Measurements from ENCODE around the gene ING4.
"Not testable (repeated sequence)": the region's sequence is repeated elsewhere in the genome, so short reads cannot be mapped to it uniquely, and the experiment has no call there.

Gene ING4

DNA sequence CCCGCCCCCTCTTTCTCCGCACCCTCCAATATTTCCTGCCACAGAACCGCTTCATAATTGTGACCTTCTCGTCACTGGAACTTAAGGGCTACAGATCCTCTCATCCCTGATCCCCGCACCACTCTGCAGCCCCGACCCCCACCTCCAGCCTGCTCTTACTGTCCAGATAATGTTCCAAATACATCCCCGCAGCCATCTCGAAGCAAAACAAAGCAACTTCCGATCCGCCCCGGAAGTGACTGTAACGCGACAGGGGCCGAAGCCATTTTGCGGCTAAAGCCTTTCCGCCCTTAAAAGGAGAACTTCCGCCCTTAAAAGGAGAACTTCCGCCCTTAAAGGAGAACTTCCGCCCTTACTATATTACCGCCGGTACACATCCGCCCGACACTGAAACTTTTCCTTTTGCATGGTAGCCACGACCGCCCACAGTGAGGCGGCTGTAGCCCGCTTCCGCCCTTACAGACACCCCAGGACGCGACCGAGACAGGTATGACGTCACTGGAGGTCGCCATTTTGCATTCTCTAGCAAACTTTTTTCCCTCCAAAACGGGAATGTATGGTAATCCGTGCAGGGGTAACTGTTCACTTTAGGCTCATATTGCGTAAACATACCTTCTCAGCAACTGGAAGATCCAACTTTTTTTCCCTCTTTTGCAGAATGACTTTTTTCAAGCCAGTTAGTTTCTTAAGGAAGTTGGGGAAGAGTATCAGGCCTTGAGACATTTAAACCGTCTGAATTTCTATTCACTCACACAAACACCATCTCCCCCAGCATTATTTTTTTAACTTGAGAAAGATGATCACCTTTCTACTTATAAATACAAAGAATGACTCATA is at the start of gene ING4:
ING4 (minus strand) TSS at position 214 of the 837 bp plus-strand sequence; CDS start at position 196, 18 bp downstream.
- CTCF ChIA-PET, result interaction anchor here (0.6 to 1.5 kb wide), 3 partner anchors 26 to 163 kb away, joined by 3 to 4 read pairs (median 3); partner anchors contain the start of gene ZNF384
- TF ChIP-seq, protein P1, sequence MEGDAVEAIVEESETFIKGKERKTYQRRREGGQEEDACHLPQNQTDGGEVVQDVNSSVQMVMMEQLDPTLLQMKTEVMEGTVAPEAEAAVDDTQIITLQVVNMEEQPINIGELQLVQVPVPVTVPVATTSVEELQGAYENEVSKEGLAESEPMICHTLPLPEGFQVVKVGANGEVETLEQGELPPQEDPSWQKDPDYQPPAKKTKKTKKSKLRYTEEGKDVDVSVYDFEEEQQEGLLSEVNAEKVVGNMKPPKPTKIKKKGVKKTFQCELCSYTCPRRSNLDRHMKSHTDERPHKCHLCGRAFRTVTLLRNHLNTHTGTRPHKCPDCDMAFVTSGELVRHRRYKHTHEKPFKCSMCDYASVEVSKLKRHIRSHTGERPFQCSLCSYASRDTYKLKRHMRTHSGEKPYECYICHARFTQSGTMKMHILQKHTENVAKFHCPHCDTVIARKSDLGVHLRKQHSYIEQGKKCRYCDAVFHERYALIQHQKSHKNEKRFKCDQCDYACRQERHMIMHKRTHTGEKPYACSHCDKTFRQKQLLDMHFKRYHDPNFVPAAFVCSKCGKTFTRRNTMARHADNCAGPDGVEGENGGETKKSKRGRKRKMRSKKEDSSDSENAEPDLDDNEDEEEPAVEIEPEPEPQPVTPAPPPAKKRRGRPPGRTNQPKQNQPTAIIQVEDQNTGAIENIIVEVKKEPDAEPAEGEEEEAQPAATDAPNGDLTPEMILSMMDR (IDR thresholded peaks at IDR 0.05; ENCODE audit: control extremely low read depth, extremely low read depth, low read depth, missing control alignments), result no peak
- POLR2A ChIA-PET, result interaction anchor here (0.6 kb wide), 1 partner anchor 242 kb away, joined by 3 read pairs; no protein-coding TSS in a partner anchor
- peak; percentile 97 for DNase-seq (ENCODE audit: extremely low spot score)

DNA sequence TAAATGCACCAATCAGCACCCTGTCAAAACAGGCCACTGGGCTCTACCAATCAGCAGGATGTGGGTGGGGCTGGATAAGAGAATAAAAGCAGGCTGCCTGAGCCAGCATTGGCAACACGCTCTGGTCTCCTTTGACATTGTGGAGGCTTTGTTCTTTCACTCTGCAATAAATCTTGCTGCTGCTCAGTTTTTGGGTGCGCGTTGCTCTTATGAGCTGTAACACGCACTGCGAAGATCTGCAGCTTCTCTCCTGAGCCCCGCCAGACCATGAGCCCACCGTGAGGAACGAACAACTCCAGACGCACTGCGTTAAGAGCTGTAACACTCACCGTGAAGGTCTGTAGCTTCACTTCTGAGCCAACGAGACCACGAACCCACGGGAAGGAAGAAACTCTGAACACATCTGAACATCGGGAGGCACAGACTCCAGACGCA is 46.1 kb upstream of the ING4 start:
- CTCF ChIA-PET, result interaction anchor here (1.1 to 1.9 kb wide), 2 partner anchors 45 to 172 kb away, joined by 3 to 5 read pairs; partner anchors contain the start of gene MLF2
- DNase-seq (ENCODE audit: extremely low spot score), result no peak
- TF ChIP-seq, protein P1 (IDR thresholded peaks at IDR 0.05; ENCODE audit: control extremely low read depth, extremely low read depth, low read depth, missing control alignments), result no peak
- POLR2A ChIA-PET, result no interaction called here

DNA sequence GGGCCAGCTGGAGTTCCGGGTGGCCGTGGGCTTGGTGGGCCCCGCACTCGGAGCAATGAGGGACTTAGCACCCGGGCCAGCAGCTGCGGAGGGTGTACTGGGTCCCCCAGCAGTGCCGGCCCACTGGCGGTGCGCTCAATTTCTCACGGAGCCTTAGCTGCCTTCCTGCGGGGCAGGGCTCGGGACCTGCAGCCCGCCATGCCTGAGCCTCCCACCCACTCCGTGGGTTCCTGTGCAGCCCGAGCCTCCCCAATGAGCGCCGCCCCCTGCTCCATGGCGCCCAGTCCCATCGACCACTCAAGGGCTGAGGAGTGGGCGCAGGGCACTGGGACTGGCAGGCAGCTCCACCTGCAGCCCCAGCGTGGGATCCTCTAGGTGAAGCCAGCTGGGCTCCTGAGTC is 45.4 kb upstream of the ING4 start:
- CTCF ChIA-PET, result interaction anchor here (1.1 to 1.9 kb wide), 2 partner anchors 45 to 171 kb away, joined by 3 to 5 read pairs; partner anchors contain the start of gene MLF2

DNA sequence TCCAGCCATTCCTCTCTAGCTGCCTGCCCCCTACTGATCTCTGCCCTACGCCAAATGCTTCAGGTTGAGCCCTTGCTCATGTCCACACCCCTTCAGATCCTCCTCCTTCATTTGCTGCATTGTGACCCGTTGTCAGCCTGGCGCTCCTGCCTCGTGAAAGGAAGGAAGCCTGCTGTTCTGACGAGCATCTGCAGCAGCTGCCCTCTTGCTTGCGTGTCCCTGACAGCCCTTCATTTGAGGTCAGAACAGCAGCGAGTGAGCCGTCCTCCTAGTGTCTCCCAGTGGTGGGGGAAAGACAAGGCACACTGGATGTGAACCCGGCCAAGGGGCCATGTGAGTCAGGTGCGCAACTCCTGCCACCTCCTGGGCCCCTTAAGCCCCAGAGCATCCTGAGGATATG is 40.7 kb upstream of the ING4 start:
- TF ChIP-seq, protein P1 (IDR thresholded peaks at IDR 0.05; ENCODE audit: control extremely low read depth, extremely low read depth, low read depth, missing control alignments), result no peak
- CTCF ChIA-PET, result no interaction called here
- POLR2A ChIA-PET, result no interaction called here
- no peak for DNase-seq (ENCODE audit: extremely low spot score)

More for the DNA sequence above, 45.4 kb upstream of the ING4 start:
- DNase-seq (ENCODE audit: extremely low spot score); POLR2A ChIA-PET: not testable (repeated sequence)

DNA sequence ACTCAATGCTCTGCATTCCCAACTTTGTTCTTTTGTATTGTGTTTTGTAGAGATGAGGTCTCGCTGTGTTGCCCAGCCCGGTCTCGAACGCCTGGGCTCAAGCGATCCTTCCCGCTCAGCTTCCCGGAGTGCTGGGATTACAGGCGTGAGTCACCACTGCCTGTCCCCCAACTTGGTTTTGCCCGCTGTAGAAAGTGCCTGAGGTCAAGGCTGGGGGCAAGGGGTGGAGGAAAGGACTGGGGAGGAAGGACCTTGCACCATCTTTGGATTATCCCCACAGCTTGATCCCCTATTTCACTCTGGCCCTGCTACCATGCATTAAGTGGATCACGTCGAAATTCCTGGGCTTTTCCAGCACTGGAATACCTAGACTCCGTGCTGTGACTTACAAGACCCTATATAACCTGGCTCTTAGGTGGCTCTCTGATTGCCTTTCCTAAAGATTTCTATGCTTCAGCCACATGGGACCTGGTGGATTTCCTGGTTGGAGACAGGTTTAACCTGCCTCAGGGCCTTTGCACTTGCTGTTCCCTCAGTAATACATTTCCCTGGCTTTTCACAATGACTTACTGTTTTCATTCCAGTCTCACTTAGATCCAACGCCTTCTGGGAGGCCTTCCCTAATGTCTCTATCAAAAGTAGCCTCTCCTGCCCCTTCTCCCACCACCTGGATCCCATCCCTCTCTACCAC is 38.3 kb upstream of the ING4 start:
- ChIA-PET CTCF (interaction anchor here (1.4 kb wide), 1 partner anchor 9 kb away, joined by 3 read pairs; no protein-coding TSS in a partner anchor), POLR2A (no interaction called here)
- no peak for DNase-seq (ENCODE audit: extremely low spot score)
- TF ChIP-seq, protein P1 (IDR thresholded peaks at IDR 0.05; ENCODE audit: control extremely low read depth, extremely low read depth, low read depth, missing control alignments), result no peak

DNA sequence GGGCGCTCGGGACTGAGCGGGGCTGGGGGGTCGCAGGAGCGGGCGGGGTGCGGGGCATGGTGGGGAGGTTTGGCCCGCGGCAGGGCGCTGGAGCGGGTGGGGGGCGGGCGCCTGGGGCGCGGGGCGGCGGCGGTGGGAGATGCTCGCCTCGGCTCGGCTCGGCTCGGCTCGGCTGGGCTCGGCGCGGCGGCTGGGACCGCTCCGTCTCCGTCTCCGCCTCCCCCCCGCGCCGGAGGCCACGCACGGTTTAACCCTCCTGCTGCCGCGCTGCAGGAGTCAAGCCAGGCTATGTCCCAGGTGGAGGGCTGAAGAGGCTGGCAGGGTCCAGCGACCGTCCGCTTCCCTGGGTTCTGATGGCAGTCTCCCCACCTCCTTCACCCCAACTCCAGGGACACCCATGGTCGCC is 37.7 kb upstream of the ING4 start, which contains the start of gene PIANP:
PIANP (minus strand) TSS at position 170 of the 406 bp plus-strand sequence. CDS start 2,754 bp downstream, outside the sequence.
- no peak for DNase-seq (ENCODE audit: extremely low spot score)
- TF ChIP-seq, protein P1 (IDR thresholded peaks at IDR 0.05; ENCODE audit: control extremely low read depth, extremely low read depth, low read depth, missing control alignments), result no peak
- CTCF ChIA-PET, result no interaction called here
- POLR2A ChIA-PET, result interaction anchor here (0.6 kb wide), 1 partner anchor 36 kb away, joined by 4 read pairs; no protein-coding TSS in a partner anchor

Data from GM10248 (cell line).